Epithelial cell of proximal tubule (primary cell): ENCODE measurements around the gene JDP2. TPM values are rescaled to one million over a fixed set of nuclear protein-coding genes. Genes with fewer than 3 reads are reported as not detected.
A peak's percentile ranks its signal among the peaks of the same experiment; 100 is the strongest.

Experiments
- DNase-seq: peaks from one replicate; pipeline ENCODE4 v3.0.0-alpha.2; 2011; ENCODE audit warnings: low read depth
- H3K4me3 ChIP-seq: 2 replicates; pipeline ENCODE4 v1.5.1; 2011; ENCODE audit warnings: low read depth, mild to moderate bottlenecking, low read length
- total RNA-seq: library from RNA; depleted of rRNA; stranded (reverse); fragments of >200 nt; gene quantifications from 2 replicates; pipeline ENCODE4 v1.2.3, GENCODE V29; 2015
- TF ChIP-seq, protein P1 (sequence below): conservative IDR thresholded peaks from 2 replicates; pipeline ENCODE4 v1.5.1; 2012; ENCODE audit warnings: low read depth, mild to moderate bottlenecking, low read length

Gene JDP2
- total RNA-seq, 1 donor from 2014 or later: 16.6 TPM

DNA sequence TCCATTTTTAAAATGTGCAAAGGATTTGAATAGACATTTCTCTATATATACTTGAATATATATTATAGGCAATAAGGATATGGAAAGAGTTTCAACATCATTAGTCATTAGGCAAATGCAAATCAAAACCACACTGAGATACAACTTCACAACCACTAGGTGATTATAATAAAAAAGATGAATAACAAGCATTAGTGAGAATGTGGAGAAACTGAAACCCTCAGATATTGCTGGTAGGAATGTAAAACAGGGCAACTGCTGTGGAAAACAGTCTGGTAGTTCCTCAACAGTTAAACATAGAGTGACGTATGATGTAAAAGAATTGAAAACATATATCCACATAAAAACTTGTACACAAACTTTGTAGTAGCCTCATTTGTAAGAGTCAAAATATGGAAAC, 82.7 kb downstream of the JDP2 start:
- no peak for DNase-seq
- TF ChIP-seq, protein P1, sequence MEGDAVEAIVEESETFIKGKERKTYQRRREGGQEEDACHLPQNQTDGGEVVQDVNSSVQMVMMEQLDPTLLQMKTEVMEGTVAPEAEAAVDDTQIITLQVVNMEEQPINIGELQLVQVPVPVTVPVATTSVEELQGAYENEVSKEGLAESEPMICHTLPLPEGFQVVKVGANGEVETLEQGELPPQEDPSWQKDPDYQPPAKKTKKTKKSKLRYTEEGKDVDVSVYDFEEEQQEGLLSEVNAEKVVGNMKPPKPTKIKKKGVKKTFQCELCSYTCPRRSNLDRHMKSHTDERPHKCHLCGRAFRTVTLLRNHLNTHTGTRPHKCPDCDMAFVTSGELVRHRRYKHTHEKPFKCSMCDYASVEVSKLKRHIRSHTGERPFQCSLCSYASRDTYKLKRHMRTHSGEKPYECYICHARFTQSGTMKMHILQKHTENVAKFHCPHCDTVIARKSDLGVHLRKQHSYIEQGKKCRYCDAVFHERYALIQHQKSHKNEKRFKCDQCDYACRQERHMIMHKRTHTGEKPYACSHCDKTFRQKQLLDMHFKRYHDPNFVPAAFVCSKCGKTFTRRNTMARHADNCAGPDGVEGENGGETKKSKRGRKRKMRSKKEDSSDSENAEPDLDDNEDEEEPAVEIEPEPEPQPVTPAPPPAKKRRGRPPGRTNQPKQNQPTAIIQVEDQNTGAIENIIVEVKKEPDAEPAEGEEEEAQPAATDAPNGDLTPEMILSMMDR: no peak
- H3K4me3 ChIP-seq: no peak overlapping the region

DNA sequence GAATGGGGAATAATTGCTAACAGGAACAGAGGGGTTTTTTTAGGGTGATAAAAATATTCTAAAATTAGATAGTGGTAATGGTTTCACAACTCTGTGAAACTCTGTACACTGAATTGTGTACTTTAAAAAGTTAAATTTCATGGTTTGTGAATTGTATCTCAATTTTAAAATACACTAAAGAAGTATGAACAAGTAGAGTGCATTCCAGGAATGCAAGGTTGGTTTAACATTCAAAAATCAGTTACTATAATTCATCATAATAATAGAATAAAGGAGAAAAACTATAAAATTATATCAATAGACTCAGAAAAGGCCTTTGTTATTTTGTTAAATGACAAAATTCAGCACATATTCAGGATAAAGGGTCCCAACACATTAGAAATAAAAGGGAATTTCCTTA, 83.4 kb downstream of the JDP2 start:
- no peak for DNase-seq
- H3K4me3 ChIP-seq: no peak overlapping the region
- TF ChIP-seq, protein P1: no peak

DNA sequence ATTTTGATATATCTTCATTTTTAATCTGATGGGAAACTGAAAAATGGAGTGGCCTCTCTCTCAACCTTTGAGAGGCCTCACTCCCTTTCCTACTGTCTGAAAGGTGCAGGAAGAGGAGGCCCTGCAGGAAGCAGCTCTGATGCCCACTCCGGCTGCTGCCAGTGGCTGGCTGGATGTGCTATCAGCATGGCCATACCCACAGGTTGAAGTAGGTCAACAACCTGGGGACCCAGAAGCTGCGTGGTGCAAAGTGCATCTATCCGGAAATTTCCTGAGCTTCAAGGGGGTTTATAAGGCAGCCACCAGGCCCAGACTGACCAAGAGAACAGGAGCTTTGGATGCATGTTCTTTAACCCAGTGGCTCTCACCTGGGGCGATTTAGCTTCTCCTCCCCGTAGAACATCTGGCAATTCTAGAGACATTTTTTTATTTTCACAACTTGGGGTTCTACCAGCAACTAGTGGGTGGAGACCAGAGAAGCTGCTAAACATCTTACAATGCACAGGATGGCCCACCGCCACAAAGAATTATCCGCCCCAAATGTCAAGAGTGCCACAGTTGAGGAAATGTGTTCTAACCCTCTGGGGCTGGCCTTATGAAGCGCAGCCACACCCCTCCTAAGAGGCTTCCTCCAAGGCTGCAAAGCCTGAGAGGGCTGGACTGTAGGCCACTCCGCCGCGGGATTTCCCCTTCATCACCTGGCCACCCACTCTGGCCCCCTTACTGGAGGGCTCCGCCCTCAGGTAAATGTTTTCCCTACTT, 86.3 kb downstream of the JDP2 start:
- no peak overlapping the region for H3K4me3 ChIP-seq
- no peak for DNase-seq
- TF ChIP-seq, protein P1: no peak

DNA sequence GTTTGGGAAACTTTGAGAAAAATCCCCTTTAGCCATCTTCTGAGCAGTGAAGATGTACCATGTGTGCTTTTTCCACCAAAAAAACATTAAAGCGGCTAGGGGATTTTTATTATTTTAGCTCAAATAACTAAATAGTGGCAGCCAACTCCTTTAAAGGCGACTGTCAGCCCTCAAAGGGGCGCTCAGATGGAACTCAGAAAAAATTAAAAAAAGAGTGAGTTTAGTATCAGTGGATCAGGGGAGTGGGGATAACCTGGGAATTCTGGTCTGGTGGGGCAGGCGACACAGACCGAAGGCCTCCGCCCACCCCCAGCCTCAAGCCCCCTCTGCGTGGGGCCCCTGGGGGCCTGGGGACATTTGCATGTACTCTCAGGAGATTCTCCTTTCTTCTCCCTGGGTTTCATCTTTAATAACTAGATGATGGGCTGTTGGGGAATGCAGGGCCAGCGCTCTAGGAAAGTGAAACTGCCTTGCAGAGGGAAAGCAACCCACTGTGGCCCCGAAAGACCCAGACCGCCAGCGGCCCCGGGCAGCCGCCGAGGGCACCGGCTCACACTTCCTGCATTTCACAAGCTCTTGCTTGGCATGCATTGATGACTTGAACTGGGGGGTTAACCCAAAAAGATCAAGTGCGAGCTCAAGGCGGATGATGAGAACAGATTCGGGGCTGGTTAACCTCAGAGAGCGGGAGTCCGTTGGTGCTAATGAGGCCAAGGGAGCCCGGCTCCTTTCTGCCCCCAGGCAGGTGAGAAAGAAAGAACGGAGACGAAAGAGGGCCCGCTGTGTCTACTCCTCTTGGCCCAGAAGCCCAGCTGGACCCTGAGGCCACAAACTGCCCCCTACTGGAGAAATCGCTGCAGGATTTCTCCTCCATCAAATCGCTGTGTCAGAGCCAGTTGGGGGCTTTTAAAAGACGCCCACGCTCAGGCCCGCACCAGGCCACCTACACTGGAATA, 87.1 kb downstream of the JDP2 start:
- DNase-seq: no peak
- H3K4me3 ChIP-seq: peak overlapping the region; percentile 37
- TF ChIP-seq, protein P1: peak; percentile 36

DNA sequence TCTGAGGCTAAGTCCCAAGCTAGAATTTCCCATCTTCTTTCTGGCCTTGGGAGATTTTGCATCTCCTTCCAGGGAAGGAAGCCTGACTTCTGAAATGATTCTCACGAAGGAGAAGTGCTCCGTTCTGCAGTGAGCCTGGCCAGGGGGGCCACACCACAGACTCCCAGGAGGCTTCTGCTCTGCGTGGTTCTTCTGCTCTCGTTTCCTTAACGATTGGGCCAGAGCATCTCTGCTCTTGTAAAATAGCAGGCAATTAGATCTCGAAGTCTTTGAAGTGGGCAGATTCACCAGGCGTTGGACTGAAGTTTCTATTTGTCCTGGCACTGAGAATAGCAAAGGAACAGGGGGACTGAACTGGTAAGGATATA, 87.8 kb downstream of the JDP2 start:
- TF ChIP-seq, protein P1: no peak
- no peak for DNase-seq
- H3K4me3 ChIP-seq: no peak overlapping the region

DNA sequence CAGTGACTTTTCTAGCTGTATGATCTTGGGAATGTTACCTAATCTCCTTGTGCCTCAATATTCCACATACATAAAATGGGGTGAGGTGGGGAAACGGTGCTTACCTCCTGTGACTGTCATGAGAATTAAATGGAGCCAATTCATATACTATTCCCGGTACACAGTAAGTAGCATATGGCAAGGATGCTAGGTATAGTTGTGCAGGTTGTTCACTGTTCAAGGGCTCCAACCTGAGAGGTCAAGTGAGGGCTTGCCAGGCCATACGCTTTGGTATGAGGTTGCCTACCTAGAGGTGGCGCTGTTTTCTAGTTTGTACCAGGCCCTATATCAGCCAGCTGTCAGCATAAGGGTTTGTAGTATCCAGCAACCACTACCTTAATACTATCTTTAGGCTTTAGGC, 90.8 kb downstream of the JDP2 start:
- H3K4me3 ChIP-seq: no peak overlapping the region
- no peak for DNase-seq
- TF ChIP-seq, protein P1: peak; percentile 55
